ENCODE measurements around the gene FBH1.

DNA sequence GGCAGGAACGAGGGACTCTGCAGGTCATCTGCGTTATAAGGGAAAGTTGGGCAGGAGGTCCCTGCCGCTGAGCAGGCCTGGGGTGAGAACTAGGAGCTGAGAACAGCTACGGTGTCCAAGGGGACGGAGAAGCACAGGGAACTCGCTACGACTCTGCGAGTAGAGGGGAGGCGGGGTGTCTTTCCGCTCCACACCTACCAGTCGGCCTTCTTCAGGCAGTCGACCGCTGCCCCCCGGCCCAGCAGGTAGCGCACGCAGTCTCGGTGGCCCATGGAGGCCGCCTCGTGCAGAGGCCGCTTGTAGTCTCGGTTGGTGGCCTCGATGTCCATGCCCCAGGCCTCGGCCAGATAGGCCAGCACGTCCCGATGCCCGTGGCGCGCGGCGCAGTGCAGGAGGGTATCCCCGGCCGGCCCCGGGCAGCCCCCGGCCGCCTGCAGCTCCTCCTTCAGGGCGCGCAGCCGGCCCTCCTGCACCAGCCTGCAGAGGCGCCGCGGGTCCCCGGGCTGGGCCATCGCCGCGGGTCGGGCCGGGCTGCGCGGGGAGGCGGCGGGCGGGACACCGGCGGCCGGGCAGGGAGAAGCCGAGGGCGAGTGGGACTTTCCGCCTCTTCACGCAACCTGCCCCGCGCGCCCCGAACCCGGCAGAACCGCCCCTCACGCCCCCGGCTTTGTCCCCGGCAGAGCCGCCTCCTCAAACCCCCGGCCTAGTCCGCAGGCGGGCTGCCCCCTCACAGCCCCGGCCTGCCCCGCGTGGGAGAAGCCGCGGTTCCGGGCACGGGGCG lies 1.0 kb upstream of the FBH1 start:
- TF ChIP-seq, protein P1, sequence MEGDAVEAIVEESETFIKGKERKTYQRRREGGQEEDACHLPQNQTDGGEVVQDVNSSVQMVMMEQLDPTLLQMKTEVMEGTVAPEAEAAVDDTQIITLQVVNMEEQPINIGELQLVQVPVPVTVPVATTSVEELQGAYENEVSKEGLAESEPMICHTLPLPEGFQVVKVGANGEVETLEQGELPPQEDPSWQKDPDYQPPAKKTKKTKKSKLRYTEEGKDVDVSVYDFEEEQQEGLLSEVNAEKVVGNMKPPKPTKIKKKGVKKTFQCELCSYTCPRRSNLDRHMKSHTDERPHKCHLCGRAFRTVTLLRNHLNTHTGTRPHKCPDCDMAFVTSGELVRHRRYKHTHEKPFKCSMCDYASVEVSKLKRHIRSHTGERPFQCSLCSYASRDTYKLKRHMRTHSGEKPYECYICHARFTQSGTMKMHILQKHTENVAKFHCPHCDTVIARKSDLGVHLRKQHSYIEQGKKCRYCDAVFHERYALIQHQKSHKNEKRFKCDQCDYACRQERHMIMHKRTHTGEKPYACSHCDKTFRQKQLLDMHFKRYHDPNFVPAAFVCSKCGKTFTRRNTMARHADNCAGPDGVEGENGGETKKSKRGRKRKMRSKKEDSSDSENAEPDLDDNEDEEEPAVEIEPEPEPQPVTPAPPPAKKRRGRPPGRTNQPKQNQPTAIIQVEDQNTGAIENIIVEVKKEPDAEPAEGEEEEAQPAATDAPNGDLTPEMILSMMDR (IDR thresholded peaks at IDR 0.05): no peak
- no peak for TF ChIP-seq POLR2AphosphoS5 (IDR thresholded peaks at IDR 0.05; ENCODE audit: low read depth, low read length)
